HFFc6 (cell line): ENCODE results near the gene SNX1. TPM values are rescaled to one million over a fixed set of nuclear protein-coding genes. Genes with fewer than 3 reads are reported as not detected.

Experiments used
- DNase-seq: peaks from one replicate; pipeline ENCODE4 v3.0.0-alpha.2; 2018
- H3K27ac Mint-ChIP-seq: 2 replicates; pipeline ENCODE4 v1.8.0; 2020; ENCODE audit warnings: mild to moderate bottlenecking, mixed read lengths
- H3K27me3 Mint-ChIP-seq: 2 replicates; pipeline ENCODE4 v1.8.0; 2021; ENCODE audit warnings: mild to moderate bottlenecking, moderate library complexity, mixed read lengths; ENCODE audit not compliant: insufficient read depth
- H3K36me3 Mint-ChIP-seq: 2 replicates; pipeline ENCODE4 v1.8.0; 2021; ENCODE audit warnings: low read depth, mixed read lengths
- H3K4me1 Mint-ChIP-seq: 2 replicates; pipeline ENCODE4 v1.8.0; 2020; ENCODE audit warnings: low read depth, mixed read lengths
- H3K4me3 Mint-ChIP-seq: 2 replicates; pipeline ENCODE4 v1.8.0; 2020; ENCODE audit warnings: mild to moderate bottlenecking, moderate library complexity, mixed read lengths
- H3K9me3 Mint-ChIP-seq: 2 replicates; pipeline ENCODE4 v1.8.0; 2020; ENCODE audit warnings: mild to moderate bottlenecking, mixed read lengths
- total RNA-seq, 6 experiments: library from RNA; stranded (reverse); fragmentation: NEBNext Ultra II Directional; extraction: Animal tissue kit (Norgen Biotek cat#: 25700); gene quantifications; 2 replicates in 1 of 6; 3 replicates in 5 of 6; pipeline ENCODE4 v1.2.3, GENCODE V29; 2021
- TF ChIP-seq, protein P1 (sequence below): fragments of 200-600 bp; sonication (generic); IDR thresholded peaks from 2 replicates; pipeline ENCODE4 v1.5.0; 2021; ENCODE audit warnings: antibody characterized with exemption, mild to moderate bottlenecking

The SNX1 gene
- total RNA-seq, 6 experiments from 2014 or later = 87.4 to 102 (median 96.1) TPM

DNA sequence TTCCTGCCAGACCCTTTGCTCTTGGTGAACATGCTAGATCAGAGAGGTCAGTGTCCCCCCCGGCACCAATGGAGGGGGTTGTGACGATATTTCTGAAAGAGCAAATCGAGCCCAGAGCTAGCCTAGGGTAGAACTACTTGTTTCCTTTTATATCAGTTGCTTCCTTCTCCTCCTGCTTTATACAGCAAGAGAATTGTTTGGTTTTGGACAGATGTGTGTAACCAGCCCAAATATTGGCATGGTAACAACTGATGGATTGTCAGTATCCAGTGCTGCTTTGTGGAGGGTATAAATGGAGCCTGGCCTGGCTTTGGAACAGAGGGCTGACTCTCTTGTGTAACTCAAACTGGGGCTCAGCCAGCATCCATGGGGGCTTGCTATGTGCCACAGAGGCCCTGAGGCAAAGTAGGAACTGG is 27.2 kb downstream of the SNX1 start:
- no peaks in the 10 kb centered on the region for H3K27me3 Mint-ChIP-seq
- H3K4me3 Mint-ChIP-seq = no peak overlapping the region
- no peak overlapping the region for H3K27ac Mint-ChIP-seq
- TF ChIP-seq, protein P1, sequence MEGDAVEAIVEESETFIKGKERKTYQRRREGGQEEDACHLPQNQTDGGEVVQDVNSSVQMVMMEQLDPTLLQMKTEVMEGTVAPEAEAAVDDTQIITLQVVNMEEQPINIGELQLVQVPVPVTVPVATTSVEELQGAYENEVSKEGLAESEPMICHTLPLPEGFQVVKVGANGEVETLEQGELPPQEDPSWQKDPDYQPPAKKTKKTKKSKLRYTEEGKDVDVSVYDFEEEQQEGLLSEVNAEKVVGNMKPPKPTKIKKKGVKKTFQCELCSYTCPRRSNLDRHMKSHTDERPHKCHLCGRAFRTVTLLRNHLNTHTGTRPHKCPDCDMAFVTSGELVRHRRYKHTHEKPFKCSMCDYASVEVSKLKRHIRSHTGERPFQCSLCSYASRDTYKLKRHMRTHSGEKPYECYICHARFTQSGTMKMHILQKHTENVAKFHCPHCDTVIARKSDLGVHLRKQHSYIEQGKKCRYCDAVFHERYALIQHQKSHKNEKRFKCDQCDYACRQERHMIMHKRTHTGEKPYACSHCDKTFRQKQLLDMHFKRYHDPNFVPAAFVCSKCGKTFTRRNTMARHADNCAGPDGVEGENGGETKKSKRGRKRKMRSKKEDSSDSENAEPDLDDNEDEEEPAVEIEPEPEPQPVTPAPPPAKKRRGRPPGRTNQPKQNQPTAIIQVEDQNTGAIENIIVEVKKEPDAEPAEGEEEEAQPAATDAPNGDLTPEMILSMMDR = no peak
- H3K36me3 Mint-ChIP-seq = peaks cover 32% of the 10 kb centered on the region
- H3K4me1 Mint-ChIP-seq = no peaks in the 10 kb centered on the region
- H3K9me3 Mint-ChIP-seq = no peaks in the 10 kb centered on the region
- DNase-seq = no peak

GRCh38 chr15:64125978-64126377 is 30.2 kb downstream of the SNX1 start:
- Mint-ChIP-seq H3K9me3 (no peaks in the 10 kb centered on the region), H3K36me3 (peaks cover 36% of the 10 kb centered on the region), H3K4me3 (no peak overlapping the region), H3K4me1 (no peaks in the 10 kb centered on the region), H3K27me3 (no peaks in the 10 kb centered on the region), H3K27ac (no peak overlapping the region)
- no peak for DNase-seq
- TF ChIP-seq, protein P1 = no peak

- H3K9me3 Mint-ChIP-seq = no peaks in the 10 kb centered on the region
- DNase-seq = no peak
- peaks cover 47% of the 10 kb centered on the region for H3K36me3 Mint-ChIP-seq
- H3K4me1 Mint-ChIP-seq = no peaks in the 10 kb centered on the region
- no peaks in the 10 kb centered on the region for H3K27me3 Mint-ChIP-seq
- no peak overlapping the region for H3K27ac Mint-ChIP-seq
- H3K4me3 Mint-ChIP-seq = no peak overlapping the region
- TF ChIP-seq, protein P1 = no peak
These were observed 31.9 kb downstream of the SNX1 start for GRCh38 chr15:64127521-64128270.

GRCh38 chr15:64130159-64130558 is 34.4 kb downstream of the SNX1 start:
- H3K36me3 Mint-ChIP-seq = peaks cover 55% of the 10 kb centered on the region
- no peak overlapping the region for H3K4me3 Mint-ChIP-seq
- no peaks in the 10 kb centered on the region for H3K4me1 Mint-ChIP-seq
- H3K27me3 Mint-ChIP-seq = no peaks in the 10 kb centered on the region
- no peak overlapping the region for H3K27ac Mint-ChIP-seq
- H3K9me3 Mint-ChIP-seq = no peaks in the 10 kb centered on the region
- TF ChIP-seq, protein P1 = no peak
- DNase-seq = no peak

GRCh38 chr15:64131547-64131946 is 35.8 kb downstream of the SNX1 start:
- no peak overlapping the region for H3K4me3 Mint-ChIP-seq
- H3K27ac Mint-ChIP-seq = no peak overlapping the region
- no peaks in the 10 kb centered on the region for H3K9me3 Mint-ChIP-seq
- no peaks in the 10 kb centered on the region for H3K4me1 Mint-ChIP-seq
- no peak for DNase-seq
- H3K36me3 Mint-ChIP-seq = peaks cover 52% of the 10 kb centered on the region
- no peaks in the 10 kb centered on the region; the same call in 1 of the 2 replicates for H3K27me3 Mint-ChIP-seq
- TF ChIP-seq, protein P1 = no peak
